Esophagus squamous epithelium (tissue), 5 donors: ENCODE results near the gene SORCS1. TPM values are rescaled to one million over a fixed set of nuclear protein-coding genes. Genes with fewer than 3 reads are reported as not detected.

Experiments used
- DNase-seq: peaks from one replicate; lab custom pipeline; 2025; lab: John Stamatoyannopoulos, UW
- H3K27ac ChIP-seq, 4 donors: fragments of 200-600 bp; sonication (generic); one replicate each; pipeline ENCODE4 v1.5.1; 2016 to 2019; ENCODE audit warnings: mild to moderate bottlenecking in 1 of 4
- H3K27me3 ChIP-seq, 4 donors: fragments of 200-600 bp; sonication (generic); 1 replicate in 3 of 4; 2 replicates in 1 of 4; pipeline versions ENCODE4 v1.5.1 to v1.6.0; 2017 to 2021; ENCODE audit warnings: antibody characterized with exemption in 1 of 4
- H3K36me3 ChIP-seq, 3 donors: fragments of 200-600 bp; sonication (generic); one replicate each; pipeline ENCODE4 v1.5.1; 2016 to 2019
- H3K4me1 ChIP-seq, 3 donors: fragments of 200-600 bp; sonication (generic); one replicate each; pipeline ENCODE4 v1.5.1; 2017 to 2019
- H3K4me3 ChIP-seq, 4 donors: fragments of 200-600 bp; sonication (generic); 1 replicate in 3 of 4; 2 replicates in 1 of 4; pipeline ENCODE4 v1.5.1; 2016 to 2019; ENCODE audit warnings: mild to moderate bottlenecking in 2 of 4, moderate library complexity in 1 of 4
- H3K9me3 ChIP-seq, 3 donors: fragments of 200-600 bp; sonication (generic); one replicate each; pipeline ENCODE4 v1.5.1; 2016 to 2019
- POLR2A ChIP-seq, 4 donors: fragments of 450-650 bp; IDR thresholded peaks; one replicate each; pipeline ENCODE4 v1.6.1; 2017; ENCODE audit warnings: antibody characterized with exemption in 4 of 4, mild to moderate bottlenecking in 4 of 4, moderate library complexity in 3 of 4
- WGBS, 2 donors: methylation state at CpG; one replicate each; pipeline ENCODE4 v1.1.5; 2018; 5-methylcytosine and 5-hydroxymethylcytosine counted together
- intact Hi-C: fragments of 100-400 bp; cut with DNase I; formaldehyde crosslinking; loops from one replicate; pipeline ENCODE4 v1.15.0; 2022
- total RNA-seq, 4 donors: library from RNA; depleted of rRNA; stranded (reverse); fragments of >200 nt; gene quantifications; one replicate each; pipeline ENCODE4 v1.1.0, GENCODE V29; 2016
- TF ChIP-seq, protein P1 (sequence below), 6 experiments: fragments of 450-650 bp in 4 of 6; fragments of 200-600 bp in 2 of 6; sonication (generic) in 2 of 6; IDR thresholded peaks; one replicate each; pipeline ENCODE4 v1.5.1; 2016 to 2019; ENCODE audit warnings: antibody characterized with exemption in 6 of 6, mild to moderate bottlenecking in 4 of 6, moderate library complexity in 4 of 6
- donor health status: DM: yes; HTN: yes; CAD: no.

SORCS1 gene
- total RNA-seq, 4 donors from 2014 or later = 0.88 to 4.8 (median 1.4) TPM; not detected in 1

DNA sequence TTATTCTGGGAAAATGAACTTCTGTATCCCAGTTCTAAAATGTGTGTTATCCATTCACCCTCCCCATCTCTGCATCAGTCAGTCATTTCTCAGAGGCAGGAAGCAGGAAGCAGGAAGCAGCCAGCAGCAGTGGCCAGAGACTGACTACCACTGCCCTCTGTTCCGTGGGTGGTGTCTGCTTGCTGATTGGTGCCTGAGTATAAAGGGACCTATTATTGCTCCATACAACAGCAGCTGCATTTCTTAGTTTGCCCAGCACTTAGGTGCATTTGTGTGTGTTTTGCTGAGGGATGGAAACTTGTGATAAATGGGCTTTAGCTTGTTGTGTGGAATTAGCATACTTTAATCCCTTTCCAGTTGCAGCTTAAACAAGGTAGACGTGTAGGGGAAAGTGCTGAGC, 582.2 kb downstream of the SORCS1 start:
- intact Hi-C loops = no loop called here
- Histone ChIP-seq H3K9me3 (no peaks in the 10 kb centered on the region), H3K27me3 (no peaks in the 10 kb centered on the region), H3K27ac (no peak overlapping the region), H3K4me3 (no peak overlapping the region), H3K36me3 (no peaks in the 10 kb centered on the region), H3K4me1 (peaks cover 0 to 4% (median 0%) of the 10 kb centered on the region in 3 donors)
- TF ChIP-seq POLR2A (IDR thresholded peaks at IDR 0.05) = no peak
- TF ChIP-seq, protein P1, sequence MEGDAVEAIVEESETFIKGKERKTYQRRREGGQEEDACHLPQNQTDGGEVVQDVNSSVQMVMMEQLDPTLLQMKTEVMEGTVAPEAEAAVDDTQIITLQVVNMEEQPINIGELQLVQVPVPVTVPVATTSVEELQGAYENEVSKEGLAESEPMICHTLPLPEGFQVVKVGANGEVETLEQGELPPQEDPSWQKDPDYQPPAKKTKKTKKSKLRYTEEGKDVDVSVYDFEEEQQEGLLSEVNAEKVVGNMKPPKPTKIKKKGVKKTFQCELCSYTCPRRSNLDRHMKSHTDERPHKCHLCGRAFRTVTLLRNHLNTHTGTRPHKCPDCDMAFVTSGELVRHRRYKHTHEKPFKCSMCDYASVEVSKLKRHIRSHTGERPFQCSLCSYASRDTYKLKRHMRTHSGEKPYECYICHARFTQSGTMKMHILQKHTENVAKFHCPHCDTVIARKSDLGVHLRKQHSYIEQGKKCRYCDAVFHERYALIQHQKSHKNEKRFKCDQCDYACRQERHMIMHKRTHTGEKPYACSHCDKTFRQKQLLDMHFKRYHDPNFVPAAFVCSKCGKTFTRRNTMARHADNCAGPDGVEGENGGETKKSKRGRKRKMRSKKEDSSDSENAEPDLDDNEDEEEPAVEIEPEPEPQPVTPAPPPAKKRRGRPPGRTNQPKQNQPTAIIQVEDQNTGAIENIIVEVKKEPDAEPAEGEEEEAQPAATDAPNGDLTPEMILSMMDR (IDR thresholded peaks at IDR 0.05) = no peak
- WGBS, 2 donors = 41 to 42% methylated on average over 2 of the region's 2 CpGs
- DNase-seq = no peak

DNA sequence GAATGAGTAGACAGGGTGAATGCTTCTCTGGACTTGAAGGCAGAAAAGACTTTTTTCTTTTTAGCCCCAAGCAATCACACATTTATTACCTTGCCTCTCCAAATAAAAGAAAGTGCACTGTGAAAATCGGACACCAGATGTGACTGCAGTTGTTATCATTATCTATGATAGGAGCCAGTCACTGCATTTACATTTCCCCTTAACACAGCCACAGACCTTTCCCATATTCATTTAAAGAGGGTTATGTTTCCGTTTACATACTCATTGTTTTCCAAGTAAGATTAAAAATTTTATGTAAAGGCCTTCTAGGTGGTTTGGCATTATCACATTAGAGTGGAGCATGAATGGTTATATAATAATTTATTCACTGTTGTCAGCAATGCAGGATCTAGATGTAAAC, 586.8 kb downstream of the SORCS1 start:
- TF ChIP-seq, protein P1 (IDR thresholded peaks at IDR 0.05) = no peak
- TF ChIP-seq POLR2A (IDR thresholded peaks at IDR 0.05) = no peak
- Histone ChIP-seq H3K27ac (no peak overlapping the region), H3K4me3 (no peak overlapping the region), H3K9me3 (no peaks in the 10 kb centered on the region), H3K27me3 (peaks cover 0 to 12% (median 0%) of the 10 kb centered on the region in 4 donors), H3K36me3 (no peaks in the 10 kb centered on the region), H3K4me1 (peaks cover 0 to 8% (median 0%) of the 10 kb centered on the region in 3 donors)
- DNase-seq = no peak
- 37 to 40% methylated on average over 2 of the region's 2 CpGs for WGBS, 2 donors
- intact Hi-C loops = no loop called here

DNA sequence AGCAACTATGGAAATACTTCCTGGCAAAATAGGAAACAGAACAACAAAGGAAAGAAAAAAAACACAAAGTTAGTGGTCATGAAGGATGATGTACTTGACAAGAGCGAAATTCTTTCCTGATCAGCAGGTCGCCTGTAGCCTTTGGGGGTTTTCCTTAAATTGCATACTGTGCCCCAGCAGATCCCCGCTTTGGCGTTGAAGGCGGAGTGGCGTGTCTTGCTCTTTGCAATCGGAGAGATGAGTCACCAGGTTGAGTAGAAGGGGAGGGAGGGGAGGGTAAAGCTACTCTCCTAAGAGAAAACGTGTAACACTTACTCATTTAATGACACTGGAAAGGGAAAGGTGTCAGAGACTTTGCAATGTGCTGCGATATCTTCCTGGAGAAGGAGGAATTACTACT, 587.2 kb downstream of the SORCS1 start:
- 30 to 42% methylated on average over 9 of the region's 9 CpGs for WGBS, 2 donors
- Histone ChIP-seq H3K27me3 (peaks cover 0 to 12% (median 0%) of the 10 kb centered on the region in 4 donors), H3K9me3 (no peaks in the 10 kb centered on the region), H3K4me1 (peaks cover 0 to 8% (median 0%) of the 10 kb centered on the region in 3 donors), H3K4me3 (no peak overlapping the region), H3K27ac (no peak overlapping the region), H3K36me3 (no peaks in the 10 kb centered on the region)
- TF ChIP-seq POLR2A (IDR thresholded peaks at IDR 0.05) = no peak
- TF ChIP-seq, protein P1 (IDR thresholded peaks at IDR 0.05) = no peak
- intact Hi-C loops = no loop called here
- DNase-seq = no peak

DNA sequence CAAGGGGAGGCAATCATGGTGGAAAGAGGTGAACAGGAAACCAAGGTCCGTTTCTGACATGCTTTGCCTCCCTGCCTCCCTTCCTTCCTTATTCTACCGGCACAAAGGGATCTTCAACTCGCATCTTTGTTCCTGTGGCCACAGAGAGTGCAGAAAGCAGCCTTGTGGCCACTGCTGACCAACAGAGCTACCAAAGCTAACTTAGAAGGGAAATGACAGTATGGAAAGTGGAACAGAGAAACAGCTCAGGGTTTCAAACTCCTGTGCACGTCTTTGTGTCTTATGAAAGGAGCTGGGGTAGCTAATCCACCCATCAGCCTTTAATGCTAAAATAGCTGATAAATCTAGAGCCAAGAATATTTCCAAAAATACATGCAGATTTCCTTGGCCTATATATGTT, 588.0 kb downstream of the SORCS1 start:
- 67 to 69% methylated on average over 2 to 4 of the region's 4 CpGs for WGBS, 2 donors
- no peak overlapping the region for H3K4me3 ChIP-seq
- H3K36me3 ChIP-seq = no peaks in the 10 kb centered on the region
- DNase-seq = no peak
- peaks cover 0 to 12% (median 0%) of the 10 kb centered on the region in 4 donors for H3K27me3 ChIP-seq
- TF ChIP-seq POLR2A (IDR thresholded peaks at IDR 0.05) = no peak
- TF ChIP-seq, protein P1 (IDR thresholded peaks at IDR 0.05) = no peak
- no peaks in the 10 kb centered on the region for H3K9me3 ChIP-seq
- H3K4me1 ChIP-seq = peaks cover 0 to 8% (median 0%) of the 10 kb centered on the region in 3 donors
- intact Hi-C loops = no loop called here
- no peak overlapping the region for H3K27ac ChIP-seq

DNA sequence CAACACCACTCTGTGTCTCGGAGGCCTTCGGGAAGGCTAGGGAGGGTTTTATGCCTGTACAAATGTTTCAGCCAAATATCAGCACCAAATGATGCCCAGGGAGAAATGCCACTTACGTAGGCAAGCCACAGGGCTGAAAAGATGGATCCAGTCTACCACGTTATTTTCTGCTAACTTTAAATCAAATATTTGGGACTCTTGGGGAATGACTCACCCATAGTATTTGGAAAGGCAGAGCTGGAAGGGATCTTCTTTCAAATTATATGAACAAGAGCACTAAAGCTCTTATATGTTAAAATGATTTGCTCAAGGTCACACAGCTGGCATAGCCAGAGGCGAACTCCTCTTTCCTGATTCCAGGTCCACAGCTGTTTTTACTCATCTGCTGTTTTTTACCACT, 591.4 kb downstream of the SORCS1 start:
- Histone ChIP-seq H3K36me3 (no peaks in the 10 kb centered on the region), H3K27me3 (peaks cover 0 to 12% (median 0%) of the 10 kb centered on the region in 4 donors), H3K9me3 (no peaks in the 10 kb centered on the region), H3K4me3 (no peak overlapping the region), H3K27ac (no peak overlapping the region), H3K4me1 (peaks cover 0 to 8% (median 0%) of the 10 kb centered on the region in 3 donors)
- DNase-seq = no peak
- no peak for TF ChIP-seq POLR2A (IDR thresholded peaks at IDR 0.05)
- TF ChIP-seq, protein P1 (IDR thresholded peaks at IDR 0.05) = no peak
- intact Hi-C loops = no loop called here
- 49 to 67% methylated on average over 5 of the region's 5 CpGs for WGBS, 2 donors
